HepG2 (cell line): ENCODE measurements around the gene PRAC1. TPM values are rescaled to one million over a fixed set of nuclear protein-coding genes. Genes with fewer than 3 reads are reported as not detected.

Experiments
- ARNT2 ChIP-seq: sonication (generic); formaldehyde crosslinking; IDR thresholded peaks from 2 replicates; pipeline ENCODE4 v1.8.0; 2022; ENCODE audit warnings: mild to moderate bottlenecking, low read depth, missing genetic modification reagents, moderate library complexity
- CBX2 ChIP-seq, 2 experiments: fragments of 200-600 bp in 1 of 2; sonication (generic); formaldehyde crosslinking in 1 of 2; IDR thresholded peaks; 2 replicates each; pipeline versions ENCODE4 v1.7.0 to v1.8.1; 2018 to 2022; ENCODE audit warnings: low read depth in 2 of 2, low read length in 1 of 2, mild to moderate bottlenecking in 1 of 2, missing genetic modification reagents in 1 of 2
- CCAR2 ChIP-seq: fragments of 200-400 bp; formaldehyde crosslinking; optimal IDR thresholded peaks from 2 replicates; pipeline ENCODE3; 2018; ENCODE audit warnings: low read depth, mild to moderate bottlenecking, low read length, moderate library complexity
- FOXJ3 ChIP-seq: sonication (generic); formaldehyde crosslinking; IDR thresholded peaks from 2 replicates; pipeline ENCODE4 v1.4.0; 2020; ENCODE audit warnings: missing genetic modification reagents, mild to moderate bottlenecking, borderline replicate concordance
- KDM5A ChIP-seq: fragments of 200-600 bp; sonication (generic); IDR thresholded peaks from 2 replicates; pipeline ENCODE4 v1.7.0; 2018; ENCODE audit warnings: antibody characterized with exemption, mild to moderate bottlenecking, low read length, borderline replicate concordance
- MIER2 ChIP-seq: IDR thresholded peaks from 2 replicates; pipeline ENCODE4 v1.6.1; 2016; ENCODE audit warnings: missing biosample characterization, missing genetic modification reagents
- MLLT10 ChIP-seq: sonication (generic); formaldehyde crosslinking; IDR thresholded peaks from 2 replicates; pipeline ENCODE4 v1.4.0; 2020; ENCODE audit warnings: missing genetic modification reagents
- MTA3 ChIP-seq: sonication (generic); formaldehyde crosslinking; IDR thresholded peaks from 2 replicates; pipeline ENCODE4 v1.4.0; 2020; ENCODE audit warnings: missing genetic modification reagents
- MTF2 ChIP-seq: sonication (generic); formaldehyde crosslinking; IDR thresholded peaks from 2 replicates; pipeline ENCODE4 v1.5.0; 2020; ENCODE audit warnings: missing genetic modification reagents, borderline replicate concordance
- NFYC ChIP-seq: IDR thresholded peaks from 2 replicates; pipeline ENCODE4 v1.6.1; 2016; ENCODE audit warnings: missing genetic modification reagents, missing compliant biosample characterization
- NR3C1 ChIP-seq: sonication (generic); formaldehyde crosslinking; IDR thresholded peaks from 2 replicates; pipeline ENCODE4 v1.4.0; 2020; ENCODE audit warnings: missing genetic modification reagents
- RBM39 ChIP-seq: fragments of 200-400 bp; formaldehyde crosslinking; IDR thresholded peaks from one replicate; pipeline ENCODE4 v1.6.1; 2018; ENCODE audit warnings: antibody characterized with exemption, mild to moderate bottlenecking, low read depth, low read length; ENCODE audit not compliant: poor library complexity, severe bottlenecking
- ZBTB7B ChIP-seq: sonication (generic); formaldehyde crosslinking; IDR thresholded peaks from 2 replicates; pipeline ENCODE4 v1.4.0; 2020; ENCODE audit warnings: missing genetic modification reagents
- ZNF646 ChIP-seq: sonication (generic); formaldehyde crosslinking; IDR thresholded peaks from 2 replicates; pipeline ENCODE4 v1.9.0; 2021; ENCODE audit warnings: mild to moderate bottlenecking, missing genetic modification reagents
- ZNF777 ChIP-seq: sonication (generic); formaldehyde crosslinking; IDR thresholded peaks from 2 replicates; pipeline ENCODE4 v1.4.0; 2020; ENCODE audit warnings: missing genetic modification reagents
- polyA plus RNA-seq, 8 experiments: library from polyadenylated mRNA; depleted of rRNA in 3 of 8; stranded (reverse) in 7 of 8; unstranded in 1 of 8; fragments of >200 nt; fragmentation: Illumina TruSeq in 4 of 8; extraction: Trizol in 4 of 8; gene quantifications; 2 replicates each; pipeline versions ENCODE4 v1.2.1 to v1.2.3, GENCODE V29; 2011 to 2016; ENCODE audit warnings: low read depth in 4 of 8, missing spikeins in 1 of 8, mixed read lengths in 1 of 8; ENCODE audit not compliant: insufficient read depth in 1 of 8
- total RNA-seq, 5 experiments: library from RNA; depleted of rRNA; stranded (reverse); fragments of >200 nt; fragmentation: Illumina TruSeq; extraction: Trizol; gene quantifications; 2 replicates each; pipeline ENCODE4 v1.2.3, GENCODE V29; 2016; ENCODE audit warnings: low read depth in 1 of 5
- TF ChIP-seq, protein P1 (sequence below): sonication (generic); formaldehyde crosslinking; IDR thresholded peaks from 2 replicates; pipeline ENCODE4 v1.4.0; 2020; ENCODE audit warnings: low read depth, mild to moderate bottlenecking, missing genetic modification reagents
- TF ChIP-seq, protein P2 (sequence below): sonication (generic); formaldehyde crosslinking; IDR thresholded peaks from 2 replicates; pipeline ENCODE4 v1.8.1; 2022; ENCODE audit warnings: mild to moderate bottlenecking, missing genetic modification reagents
- TF ChIP-seq, protein P3 (sequence below): sonication (generic); formaldehyde crosslinking; IDR thresholded peaks from 2 replicates; pipeline ENCODE4 v1.4.0; 2020; ENCODE audit warnings: missing genetic modification reagents, mild to moderate bottlenecking, borderline replicate concordance

Gene PRAC1
- total and polyA plus RNA-seq, 2 of the 13 experiments (the other 11 are each of a cell fraction or from before 2014, with no cell fraction given) = not detected

- TF ChIP-seq, protein P1, sequence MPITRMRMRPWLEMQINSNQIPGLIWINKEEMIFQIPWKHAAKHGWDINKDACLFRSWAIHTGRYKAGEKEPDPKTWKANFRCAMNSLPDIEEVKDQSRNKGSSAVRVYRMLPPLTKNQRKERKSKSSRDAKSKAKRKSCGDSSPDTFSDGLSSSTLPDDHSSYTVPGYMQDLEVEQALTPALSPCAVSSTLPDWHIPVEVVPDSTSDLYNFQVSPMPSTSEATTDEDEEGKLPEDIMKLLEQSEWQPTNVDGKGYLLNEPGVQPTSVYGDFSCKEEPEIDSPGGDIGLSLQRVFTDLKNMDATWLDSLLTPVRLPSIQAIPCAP (CRISPR knock-in tag) = no peak
- TF ChIP-seq KDM5A (no peak), MLLT10 (CRISPR knock-in tag) (no peak), NR3C1 (CRISPR knock-in tag) (no peak), MTA3 (CRISPR knock-in tag) (no peak), ARNT2 (CRISPR knock-in tag) (no peak), ZNF777 (CRISPR knock-in tag) (no peak), FOXJ3 (CRISPR knock-in tag) (peak; percentile 51; the same call in 1 of the 2 replicates), CBX2 (IDR thresholded peaks at IDR 0.05; ENCODE audit: low read depth, low read length) (peak; percentile 36; the same call in 1 of the 2 replicates), CBX2 (CRISPR knock-in tag; IDR thresholded peaks at IDR 0.05; ENCODE audit: low read depth) (no peak), MIER2 (CRISPR knock-in tag) (no peak), MTF2 (CRISPR knock-in tag) (peak; percentile 72; the same call in 1 of the 2 replicates), ZNF646 (no peak), NFYC (no peak), ZBTB7B (0 out of 2 replicates have a peak, but pooled peaks have one; percentile 55), RBM39 (peak; percentile 36), CCAR2 (no peak)
- TF ChIP-seq, protein P2, sequence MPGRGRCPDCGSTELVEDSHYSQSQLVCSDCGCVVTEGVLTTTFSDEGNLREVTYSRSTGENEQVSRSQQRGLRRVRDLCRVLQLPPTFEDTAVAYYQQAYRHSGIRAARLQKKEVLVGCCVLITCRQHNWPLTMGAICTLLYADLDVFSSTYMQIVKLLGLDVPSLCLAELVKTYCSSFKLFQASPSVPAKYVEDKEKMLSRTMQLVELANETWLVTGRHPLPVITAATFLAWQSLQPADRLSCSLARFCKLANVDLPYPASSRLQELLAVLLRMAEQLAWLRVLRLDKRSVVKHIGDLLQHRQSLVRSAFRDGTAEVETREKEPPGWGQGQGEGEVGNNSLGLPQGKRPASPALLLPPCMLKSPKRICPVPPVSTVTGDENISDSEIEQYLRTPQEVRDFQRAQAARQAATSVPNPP (CRISPR knock-in tag) = no peak
- TF ChIP-seq, protein P3, sequence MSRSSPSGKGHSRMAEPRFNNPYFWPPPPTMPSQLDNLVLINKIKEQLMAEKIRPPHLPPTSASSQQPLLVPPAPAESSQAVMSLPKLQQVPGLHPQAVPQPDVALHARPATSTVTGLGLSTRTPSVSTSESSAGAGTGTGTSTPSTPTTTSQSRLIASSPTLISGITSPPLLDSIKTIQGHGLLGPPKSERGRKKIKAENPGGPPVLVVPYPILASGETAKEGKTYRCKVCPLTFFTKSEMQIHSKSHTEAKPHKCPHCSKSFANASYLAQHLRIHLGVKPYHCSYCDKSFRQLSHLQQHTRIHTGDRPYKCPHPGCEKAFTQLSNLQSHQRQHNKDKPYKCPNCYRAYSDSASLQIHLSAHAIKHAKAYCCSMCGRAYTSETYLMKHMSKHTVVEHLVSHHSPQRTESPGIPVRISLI = no peak
These were observed 10.6 kb upstream of the PRAC1 start (continued) for GRCh38 chr17:48732688-48733629.
